Prostate gland (tissue), 2 donors: ENCODE results near the gene CCDC144A.
"Not testable (repeated sequence)": the region's sequence is repeated elsewhere in the genome, so short reads cannot be mapped to it uniquely, and the experiment has no call there.

Experiments
- POLR2A ChIP-seq: fragments of 450-650 bp; IDR thresholded peaks from one replicate; pipeline ENCODE4 v1.6.1; 2016; ENCODE audit warnings: antibody characterized with exemption, mild to moderate bottlenecking
- POLR2AphosphoS5 ChIP-seq: sonication (generic); formaldehyde crosslinking; IDR thresholded peaks from one replicate; pipeline ENCODE4 v1.6.1; 2017; ENCODE audit warnings: antibody characterized with exemption
- TF ChIP-seq, protein P1 (sequence below), 4 experiments: fragments of 200-600 bp in 2 of 4; fragments of 450-650 bp in 2 of 4; sonication (generic) in 2 of 4; IDR thresholded peaks; 1 replicate in 3 of 4; 2 replicates in 1 of 4; pipeline ENCODE4 v1.5.1; 2016 to 2019; ENCODE audit warnings: antibody characterized with exemption in 4 of 4, mild to moderate bottlenecking in 2 of 4, moderate library complexity in 2 of 4

DNA sequence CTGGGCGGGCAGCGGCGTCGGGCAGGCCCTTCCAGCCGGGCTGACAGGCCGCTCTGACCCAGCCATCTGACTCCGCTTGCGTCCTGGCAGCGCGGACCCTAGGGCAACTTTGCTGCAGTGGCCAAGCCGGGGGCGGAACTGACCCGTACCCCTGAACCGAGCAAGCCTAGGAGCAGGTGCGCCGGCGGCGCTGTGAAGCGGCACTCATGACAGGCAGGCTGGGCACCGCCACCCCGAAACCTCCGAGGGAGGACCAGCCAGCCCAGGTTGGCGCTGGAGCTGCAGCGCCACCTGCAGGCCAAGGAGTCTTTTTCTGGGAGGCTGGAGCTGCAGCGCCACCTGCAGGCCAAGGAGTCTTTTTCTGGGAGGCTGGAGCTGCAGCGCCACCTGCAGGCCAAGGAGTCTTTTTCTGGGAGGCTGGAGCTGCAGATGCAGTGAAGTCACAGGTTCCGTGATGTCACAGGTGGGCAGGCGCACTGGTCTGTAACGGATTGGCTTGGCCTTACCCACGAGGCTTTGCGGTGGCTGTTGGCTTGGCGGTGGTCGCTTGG is at the start of gene CCDC144A:
- TF ChIP-seq POLR2AphosphoS5, POLR2A: not testable (repeated sequence)
- TF ChIP-seq, protein P1, sequence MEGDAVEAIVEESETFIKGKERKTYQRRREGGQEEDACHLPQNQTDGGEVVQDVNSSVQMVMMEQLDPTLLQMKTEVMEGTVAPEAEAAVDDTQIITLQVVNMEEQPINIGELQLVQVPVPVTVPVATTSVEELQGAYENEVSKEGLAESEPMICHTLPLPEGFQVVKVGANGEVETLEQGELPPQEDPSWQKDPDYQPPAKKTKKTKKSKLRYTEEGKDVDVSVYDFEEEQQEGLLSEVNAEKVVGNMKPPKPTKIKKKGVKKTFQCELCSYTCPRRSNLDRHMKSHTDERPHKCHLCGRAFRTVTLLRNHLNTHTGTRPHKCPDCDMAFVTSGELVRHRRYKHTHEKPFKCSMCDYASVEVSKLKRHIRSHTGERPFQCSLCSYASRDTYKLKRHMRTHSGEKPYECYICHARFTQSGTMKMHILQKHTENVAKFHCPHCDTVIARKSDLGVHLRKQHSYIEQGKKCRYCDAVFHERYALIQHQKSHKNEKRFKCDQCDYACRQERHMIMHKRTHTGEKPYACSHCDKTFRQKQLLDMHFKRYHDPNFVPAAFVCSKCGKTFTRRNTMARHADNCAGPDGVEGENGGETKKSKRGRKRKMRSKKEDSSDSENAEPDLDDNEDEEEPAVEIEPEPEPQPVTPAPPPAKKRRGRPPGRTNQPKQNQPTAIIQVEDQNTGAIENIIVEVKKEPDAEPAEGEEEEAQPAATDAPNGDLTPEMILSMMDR (IDR thresholded peaks at IDR 0.05): peak in 3 of 4 experiments; percentile 13 to 65 (median 56)
